ENCODE measurements around the gene TEAD1. TPM values are rescaled to one million over a fixed set of nuclear protein-coding genes. Genes with fewer than 3 reads are reported as not detected.
A peak's percentile ranks its signal among the peaks of the same experiment; 100 is the strongest.

The TEAD1 gene
- total RNA-seq, 4 donors from 2014 or later = 71.5 to 109 (median 88.5) TPM

DNA sequence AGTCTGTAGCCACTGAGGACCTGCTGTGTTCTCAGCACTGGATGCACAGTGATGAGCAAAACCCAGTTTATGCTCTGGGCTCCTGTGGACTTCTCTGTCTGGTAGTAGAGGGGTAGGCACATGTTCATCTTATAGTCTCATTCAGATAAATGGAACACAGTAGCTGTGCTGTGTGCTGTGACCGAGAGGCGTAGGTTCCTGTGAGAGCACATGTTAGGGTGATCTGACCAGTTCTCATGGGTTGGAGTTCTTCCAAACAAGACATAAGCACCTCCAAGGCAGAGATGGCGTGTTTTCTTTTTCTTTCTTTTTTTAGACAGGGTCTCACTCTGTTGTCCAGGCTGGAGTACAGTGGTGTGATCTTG lies 180.1 kb downstream of the TEAD1 start:
- whole genome bisulfite sequencing, 2 donors = 50 to 55% methylated on average over 3 of the region's 3 CpGs
- H3K27me3 ChIP-seq = no peaks in the 10 kb centered on the region
- peaks cover 9 to 14% of the 10 kb centered on the region in 2 donors for H3K4me1 ChIP-seq
- H3K9me3 ChIP-seq = no peaks in the 10 kb centered on the region
- no peak overlapping the region for H3K4me3 ChIP-seq (replicated peaks in 1 of 3)
- no peak overlapping the region for H3K27ac ChIP-seq
- H3K36me3 ChIP-seq = no peaks in the 10 kb centered on the region
- TF ChIP-seq, protein P1, sequence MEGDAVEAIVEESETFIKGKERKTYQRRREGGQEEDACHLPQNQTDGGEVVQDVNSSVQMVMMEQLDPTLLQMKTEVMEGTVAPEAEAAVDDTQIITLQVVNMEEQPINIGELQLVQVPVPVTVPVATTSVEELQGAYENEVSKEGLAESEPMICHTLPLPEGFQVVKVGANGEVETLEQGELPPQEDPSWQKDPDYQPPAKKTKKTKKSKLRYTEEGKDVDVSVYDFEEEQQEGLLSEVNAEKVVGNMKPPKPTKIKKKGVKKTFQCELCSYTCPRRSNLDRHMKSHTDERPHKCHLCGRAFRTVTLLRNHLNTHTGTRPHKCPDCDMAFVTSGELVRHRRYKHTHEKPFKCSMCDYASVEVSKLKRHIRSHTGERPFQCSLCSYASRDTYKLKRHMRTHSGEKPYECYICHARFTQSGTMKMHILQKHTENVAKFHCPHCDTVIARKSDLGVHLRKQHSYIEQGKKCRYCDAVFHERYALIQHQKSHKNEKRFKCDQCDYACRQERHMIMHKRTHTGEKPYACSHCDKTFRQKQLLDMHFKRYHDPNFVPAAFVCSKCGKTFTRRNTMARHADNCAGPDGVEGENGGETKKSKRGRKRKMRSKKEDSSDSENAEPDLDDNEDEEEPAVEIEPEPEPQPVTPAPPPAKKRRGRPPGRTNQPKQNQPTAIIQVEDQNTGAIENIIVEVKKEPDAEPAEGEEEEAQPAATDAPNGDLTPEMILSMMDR (IDR thresholded peaks at IDR 0.05) = no peak
- TF ChIP-seq POLR2A (IDR thresholded peaks at IDR 0.05) = no peak
- intact Hi-C loops (cut with DNase I) = no loop called here
- peak; percentile 24 to 32 for DNase-seq

DNA sequence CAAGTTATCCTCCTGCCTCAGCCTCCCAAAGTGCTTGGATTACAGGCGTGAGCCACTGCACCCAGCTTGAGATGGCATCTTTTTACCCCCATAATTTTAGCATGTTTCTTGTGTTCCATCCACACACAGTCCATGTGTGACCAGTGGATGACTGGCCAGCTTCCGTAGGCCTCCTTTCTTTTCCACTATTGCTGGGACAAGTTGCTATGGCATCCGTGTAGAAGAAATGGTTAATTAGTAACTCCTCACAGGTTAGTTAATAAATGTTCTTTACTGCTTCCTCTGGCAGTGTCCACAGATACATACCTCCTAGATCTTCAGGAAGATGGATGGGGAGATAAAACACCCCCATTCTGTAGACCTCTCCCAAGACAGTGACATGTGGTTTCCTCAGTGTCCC lies 180.6 kb downstream of the TEAD1 start:
- peaks cover 9 to 11% of the 10 kb centered on the region in 2 donors for H3K4me1 ChIP-seq
- intact Hi-C loops (cut with DNase I) = no loop called here
- 89 to 94% methylated on average over 3 of the region's 3 CpGs for WGBS, 2 donors
- H3K4me3 ChIP-seq (replicated peaks in 1 of 3) = no peak overlapping the region
- TF ChIP-seq, protein P1 (IDR thresholded peaks at IDR 0.05) = no peak
- no peak for TF ChIP-seq POLR2A (IDR thresholded peaks at IDR 0.05)
- H3K9me3 ChIP-seq = no peaks in the 10 kb centered on the region
- no peak for DNase-seq
- H3K27me3 ChIP-seq = no peaks in the 10 kb centered on the region
- H3K27ac ChIP-seq = no peak overlapping the region
- no peaks in the 10 kb centered on the region for H3K36me3 ChIP-seq

DNA sequence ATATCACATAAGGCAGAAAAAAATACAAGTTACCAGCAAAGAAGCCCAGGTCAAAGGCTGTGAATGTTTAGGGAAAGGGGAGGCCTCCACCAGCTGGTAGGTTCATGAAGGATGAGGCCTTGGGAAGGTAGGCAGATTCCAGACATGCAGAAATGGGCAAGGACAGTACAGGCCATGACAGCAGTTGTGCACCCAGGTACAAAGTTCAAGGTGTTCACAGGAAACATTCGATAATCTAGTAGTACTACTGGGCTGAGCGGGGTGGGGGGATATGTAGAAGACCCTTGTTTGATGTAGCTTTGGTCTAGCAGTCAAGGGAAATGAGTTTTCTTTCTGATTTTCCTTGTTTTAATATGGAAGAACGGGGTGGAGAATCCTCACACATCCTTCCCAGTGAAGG lies 182.1 kb downstream of the TEAD1 start:
- 64 to 84% methylated on average over 3 of the region's 3 CpGs for WGBS, 2 donors
- no peak overlapping the region for H3K4me3 ChIP-seq (replicated peaks in 1 of 3)
- intact Hi-C loops (cut with DNase I) = no loop called here
- no peaks in the 10 kb centered on the region for H3K36me3 ChIP-seq
- no peaks in the 10 kb centered on the region for H3K27me3 ChIP-seq
- no peak for DNase-seq
- H3K27ac ChIP-seq = no peak overlapping the region
- H3K4me1 ChIP-seq = peaks cover 9 to 11% of the 10 kb centered on the region in 2 donors
- no peaks in the 10 kb centered on the region for H3K9me3 ChIP-seq
- TF ChIP-seq, protein P1 (IDR thresholded peaks at IDR 0.05) = no peak
- TF ChIP-seq POLR2A (IDR thresholded peaks at IDR 0.05) = no peak

DNA sequence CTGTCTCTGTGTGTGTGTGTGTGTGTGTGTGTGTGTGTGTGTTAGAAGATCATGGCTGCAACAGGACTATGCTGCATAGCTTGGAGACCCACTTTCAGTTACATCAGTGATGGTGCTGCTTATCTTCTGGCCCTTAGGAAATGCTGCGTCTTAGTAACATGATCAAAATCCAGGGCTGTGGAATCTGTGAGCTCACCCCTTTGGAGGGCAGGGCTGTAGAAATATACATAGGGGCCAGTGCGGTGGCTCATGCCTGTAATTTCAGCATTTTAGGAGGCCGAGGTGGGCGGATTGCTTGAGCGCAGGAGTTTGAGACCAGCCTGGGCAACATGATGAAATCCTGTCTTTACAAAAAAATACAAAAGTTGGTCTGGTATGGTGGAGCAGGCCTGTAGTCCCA lies 183.4 kb downstream of the TEAD1 start:
- WGBS, 2 donors = 92 to 99% methylated on average over 5 of the region's 5 CpGs

DNA sequence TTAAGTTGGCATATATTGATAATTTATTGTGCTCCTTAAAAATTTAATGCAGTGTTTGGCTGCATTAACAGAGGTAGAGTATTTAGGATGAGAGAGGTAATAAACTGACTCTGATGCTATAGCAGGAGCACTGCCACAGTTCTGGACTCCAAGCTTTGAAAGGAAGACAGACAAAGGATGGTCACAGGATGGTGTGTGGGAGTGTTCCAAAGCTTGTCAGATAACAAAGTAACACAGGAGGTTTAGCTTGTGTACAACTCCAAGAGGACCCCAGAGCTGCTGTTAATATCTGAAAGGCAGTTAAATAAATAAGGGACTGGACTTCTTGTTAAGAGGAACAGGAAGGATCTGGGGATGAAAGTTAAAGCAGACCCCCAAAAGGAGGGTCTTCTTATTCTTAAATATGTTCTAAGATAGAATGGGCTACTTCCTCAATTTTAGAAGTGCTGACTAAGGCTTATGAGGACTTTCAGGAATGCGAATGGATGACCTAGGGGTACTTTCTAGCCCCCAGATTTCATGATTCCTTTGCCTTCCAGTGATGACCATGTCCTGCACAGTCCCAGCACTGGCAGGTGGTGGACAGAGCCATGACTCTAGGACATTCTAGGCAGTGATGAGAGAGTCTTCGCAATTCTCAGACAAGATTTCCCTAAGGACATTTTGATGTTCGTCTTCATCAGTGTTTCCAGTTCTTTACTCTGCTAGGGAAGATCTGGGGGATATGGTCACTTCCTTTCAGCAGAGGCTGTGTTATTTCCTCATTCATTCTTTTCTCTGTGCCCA lies 185.8 kb downstream of the TEAD1 start:
- Histone ChIP-seq H3K9me3 (no peaks in the 10 kb centered on the region), H3K27me3 (no peaks in the 10 kb centered on the region), H3K4me3 (replicated peaks in 1 of 3) (no peak overlapping the region), H3K36me3 (no peaks in the 10 kb centered on the region), H3K4me1 (peaks cover 7 to 10% of the 10 kb centered on the region in 2 donors), H3K27ac (no peak overlapping the region)
- TF ChIP-seq, protein P1 (IDR thresholded peaks at IDR 0.05) = no peak
- TF ChIP-seq POLR2A (IDR thresholded peaks at IDR 0.05) = no peak
- intact Hi-C loops (cut with DNase I) = no loop called here
- WGBS, 2 donors = 85 to 91% methylated on average over 3 of the region's 3 CpGs
- DNase-seq = no peak

More for the DNA sequence above, 183.4 kb downstream of the TEAD1 start:
- DNase-seq = no peak
- TF ChIP-seq, protein P1 (IDR thresholded peaks at IDR 0.05) = no peak
- TF ChIP-seq POLR2A (IDR thresholded peaks at IDR 0.05) = no peak
- no peaks in the 10 kb centered on the region for H3K9me3 ChIP-seq
- no peak overlapping the region for H3K27ac ChIP-seq
- no peaks in the 10 kb centered on the region for H3K27me3 ChIP-seq
- no peak overlapping the region for H3K4me3 ChIP-seq (replicated peaks in 1 of 3)
- intact Hi-C loops (cut with DNase I) = no loop called here
- no peaks in the 10 kb centered on the region for H3K36me3 ChIP-seq
- H3K4me1 ChIP-seq = peaks cover 12% of the 10 kb centered on the region in 2 donors
